Testis (tissue), 3 donors: ENCODE results near the gene FAM240A. TPM values are rescaled to one million over a fixed set of nuclear protein-coding genes. Genes with fewer than 3 reads are reported as not detected.

ENCODE experiments used
- DNase-seq: peaks from one replicate; pipeline ENCODE4 v3.0.0-alpha.2; 2019
- H3K27ac ChIP-seq, 2 donors: fragments of 200-600 bp; sonication (generic); one replicate each; pipeline ENCODE4 v1.5.1; 2019
- H3K27me3 ChIP-seq: fragments of 200-600 bp; sonication (generic); one replicate; pipeline ENCODE4 v1.5.1; 2019
- H3K36me3 ChIP-seq: fragments of 200-600 bp; sonication (generic); one replicate; pipeline ENCODE4 v1.5.1; 2017; ENCODE audit warnings: low read depth; ENCODE audit errors: missing control alignments
- H3K4me1 ChIP-seq: fragments of 200-600 bp; sonication (generic); one replicate; pipeline ENCODE4 v1.5.1; 2019
- H3K4me3 ChIP-seq, 2 donors: fragments of 200-600 bp; sonication (generic); one replicate each; pipeline ENCODE4 v1.5.1; 2017 to 2019
- H3K9me3 ChIP-seq: fragments of 200-600 bp; sonication (generic); one replicate; pipeline ENCODE4 v1.5.1; 2017
- CTCF ChIP-seq, 3 experiments: fragments of 450-650 bp in 2 of 3; fragments of 200-600 bp in 1 of 3; sonication (generic) in 1 of 3; IDR thresholded peaks; one replicate each; pipeline ENCODE4 v1.5.1; 2016 to 2019; ENCODE audit warnings: antibody characterized with exemption in 3 of 3, mild to moderate bottlenecking in 2 of 3, moderate library complexity in 1 of 3
- POLR2A ChIP-seq: fragments of 450-650 bp; IDR thresholded peaks from one replicate; pipeline ENCODE4 v1.6.1; 2017; ENCODE audit warnings: antibody characterized with exemption, mild to moderate bottlenecking, moderate library complexity
- WGBS, 2 donors: methylation state at CpG; one replicate each; pipeline ENCODE4 v1.1.5; 2018; 5-methylcytosine and 5-hydroxymethylcytosine counted together
- intact Hi-C: fragments of 100-400 bp; cut with DNase I; formaldehyde crosslinking; loops from one replicate; pipeline ENCODE4 v1.15.1; 2023; ENCODE audit warnings: low total_unique reads
- polyA plus RNA-seq: library from polyadenylated mRNA; stranded (reverse); fragments of 350-450 nt; fragmentation: Illumina TruSeq; extraction: RNeasy Lipid Tissue Mini Kit (QIAGEN cat#74804); gene quantifications from one replicate; pipeline ENCODE4 v1.2.3, GENCODE V29; 2014; ENCODE audit warnings: low read depth, low replicate concordance; ENCODE audit not compliant: insufficient read depth
- total RNA-seq, 2 donors: library from RNA; depleted of rRNA; stranded (reverse); fragments of >200 nt; gene quantifications; one replicate each; pipeline ENCODE4 v1.2.3, GENCODE V29; 2016

FAM240A gene
- total and polyA plus RNA-seq, 3 donors from 2014 or later = not detected

- no peak for TF ChIP-seq POLR2A
- Histone ChIP-seq H3K27me3 (no peaks in the 10 kb centered on the region), H3K27ac (no peak overlapping the region), H3K4me1 (no peaks in the 10 kb centered on the region), H3K36me3 (no peaks in the 10 kb centered on the region), H3K4me3 (no peak overlapping the region), H3K9me3 (no peaks in the 10 kb centered on the region)
- DNase-seq = no peak
- WGBS, 2 donors = 73 to 78% methylated on average over 6 to 9 of the region's 9 CpGs
- intact Hi-C loops = no loop called here
Measured at GRCh38 chr3:46669191-46669999, 57.1 kb downstream of the FAM240A start.

DNA sequence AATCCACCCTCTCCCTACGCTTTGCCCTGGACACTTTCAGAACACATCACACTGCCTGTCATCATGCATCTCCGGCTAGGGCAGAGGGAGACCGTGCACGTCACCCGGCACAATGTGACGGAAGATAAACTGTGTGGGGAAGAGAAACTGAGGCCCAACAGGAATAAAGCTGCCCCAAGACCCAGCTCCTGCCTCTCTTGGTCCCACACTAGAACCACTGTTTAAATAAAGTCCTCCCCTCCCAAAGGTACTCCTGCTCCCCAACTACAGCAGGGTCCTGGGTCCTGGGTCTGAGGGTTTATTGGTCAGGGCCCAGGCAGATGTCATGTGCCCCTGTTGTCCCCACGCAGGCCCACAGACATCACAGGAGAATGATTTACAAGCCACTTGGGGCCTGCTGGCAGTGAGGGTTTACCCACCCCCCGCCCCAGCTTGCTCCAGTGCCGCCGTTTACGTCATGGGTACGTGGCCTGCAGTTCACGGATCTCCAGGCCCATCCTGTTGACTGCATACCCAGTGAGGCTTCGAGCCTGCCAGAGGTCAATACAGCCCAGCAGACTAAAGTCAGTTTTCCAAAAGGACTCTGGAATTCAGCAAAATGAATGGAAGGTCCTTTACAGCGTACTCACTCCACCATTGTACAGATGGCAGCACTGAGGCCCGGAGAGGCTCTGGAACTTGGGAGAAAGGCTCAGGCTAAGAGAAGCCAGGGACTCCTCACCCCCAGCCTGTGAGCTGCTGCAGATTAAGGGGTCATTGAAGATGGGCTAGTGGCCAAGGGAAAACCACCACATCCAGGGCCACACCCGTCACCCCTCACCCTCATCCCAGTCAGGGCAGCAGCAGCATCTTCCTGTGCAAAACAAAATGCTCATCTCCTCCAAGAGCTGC, 57.9 kb downstream of the FAM240A start:
- intact Hi-C loops = no loop called here
- H3K27me3 ChIP-seq = no peaks in the 10 kb centered on the region
- H3K36me3 ChIP-seq = no peaks in the 10 kb centered on the region
- H3K4me3 ChIP-seq = no peak overlapping the region
- TF ChIP-seq POLR2A (no peak), CTCF (IDR thresholded peaks at IDR 0.05) (no peak)
- no peak for DNase-seq
- no peak overlapping the region for H3K27ac ChIP-seq
- H3K4me1 ChIP-seq = no peaks in the 10 kb centered on the region
- 84 to 85% methylated on average over 10 to 17 of the region's 17 CpGs for WGBS, 2 donors
- H3K9me3 ChIP-seq = no peaks in the 10 kb centered on the region

DNA sequence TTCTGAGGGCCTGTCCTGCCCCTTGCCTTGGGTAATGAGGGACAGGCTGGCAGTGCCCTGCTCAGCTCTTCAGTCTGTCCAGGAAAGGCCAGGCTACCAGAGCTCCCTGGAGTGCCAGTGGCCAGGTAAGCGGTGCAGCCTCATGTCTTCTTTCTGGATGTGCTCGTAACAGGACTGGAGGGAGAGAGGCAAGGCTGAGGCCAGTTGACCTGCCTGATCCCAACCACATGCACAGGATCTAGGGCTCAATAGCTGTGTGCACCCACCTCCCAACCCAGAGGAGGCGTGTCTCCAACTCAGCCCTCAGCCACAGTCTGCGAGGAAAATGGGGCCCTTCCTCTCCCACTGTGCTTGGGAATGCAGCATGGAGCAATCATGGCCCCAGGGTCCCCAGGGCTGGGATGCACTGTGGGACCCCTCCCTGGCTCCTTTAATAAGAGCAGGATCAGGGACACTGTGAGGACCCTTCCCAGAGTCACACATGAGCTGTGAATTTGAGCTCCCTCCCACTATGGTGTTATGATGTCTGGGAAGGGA, 58.6 kb downstream of the FAM240A start:
- Histone ChIP-seq H3K9me3 (no peaks in the 10 kb centered on the region), H3K36me3 (no peaks in the 10 kb centered on the region), H3K27me3 (no peaks in the 10 kb centered on the region), H3K4me3 (no peak overlapping the region), H3K4me1 (no peaks in the 10 kb centered on the region), H3K27ac (no peak overlapping the region)
- intact Hi-C loops = no loop called here
- no peak for DNase-seq
- TF ChIP-seq POLR2A (no peak), CTCF (IDR thresholded peaks at IDR 0.05) (no peak)
- 94 to 97% methylated on average over 3 to 4 of the region's 4 CpGs for WGBS, 2 donors

- H3K36me3 ChIP-seq = no peaks in the 10 kb centered on the region
- H3K27ac ChIP-seq = no peak overlapping the region
- TF ChIP-seq POLR2A (no peak), CTCF (IDR thresholded peaks at IDR 0.05) (no peak)
- DNase-seq = no peak
- H3K9me3 ChIP-seq = no peaks in the 10 kb centered on the region
- 92 to 99% methylated on average over 20 to 25 of the region's 25 CpGs for WGBS, 2 donors
- H3K27me3 ChIP-seq = no peaks in the 10 kb centered on the region
- no peak overlapping the region for H3K4me3 ChIP-seq
- intact Hi-C loops = no loop called here
- H3K4me1 ChIP-seq = no peaks in the 10 kb centered on the region
Measured at GRCh38 chr3:46671541-46672348, 59.4 kb downstream of the FAM240A start.
